GM12878 (cell line): ENCODE results near the gene VPS8. TPM values are rescaled to one million over a fixed set of nuclear protein-coding genes. Genes with fewer than 3 reads are reported as not detected.
A peak's percentile ranks its signal among the peaks of the same experiment; 100 is the strongest.

Experiments used
- ATAC-seq: fragments of 200-7000 bp; cut with Tn5 transposase; 3 replicates; pipeline ENCODE4 v1.9.1; 2020; ENCODE audit warnings: mild to moderate bottlenecking, moderate library complexity
- BruUV-seq: library from RNA; stranded (reverse); fragments of 400-500 nt; replicated peaks from 2 replicates; lab custom pipeline; 2021; lab: Mats Ljungman, UMichigan
- CTCF ChIA-PET: fragments of 300-600 bp; sonication (Branson Sonifier 250); formaldehyde crosslinking; extraction: SDS; loops from one replicate; lab custom pipeline; 2021; ENCODE audit warnings: inconsistent platforms; lab: Yijun Ruan, JAX
- POLR2A ChIA-PET: fragments of 350-600 bp; formaldehyde crosslinking; extraction: SDS; loops from one replicate; lab custom pipeline; 2021; ENCODE audit warnings: inconsistent platforms; lab: Charles Lee
- RAD21 ChIA-PET: fragments of 300-600 bp; sonication (Branson Sonifier 250); formaldehyde crosslinking; loops from one replicate; lab custom pipeline; 2023; ENCODE audit warnings: antibody characterized with exemption; ENCODE audit not compliant: unreplicated experiment; lab: Charles Lee
- SMC1A ChIA-PET: fragments of 300-600 bp; sonication (Branson Sonifier 250); formaldehyde crosslinking; loops from one replicate; lab custom pipeline; 2023; ENCODE audit not compliant: unreplicated experiment, uncharacterized antibody; lab: Charles Lee
- DNase-seq: peaks from one replicate; pipeline ENCODE4 v3.0.0-alpha.2; 2011; ENCODE audit warnings: low read depth, low spot score
- FAIRE-seq: peaks from 3 replicates; lab custom pipeline; 2011; peaks lifted over from hg19 to GRCh38; lab: Jason Lieb, UNC
- H2AFZ ChIP-seq: 2 replicates; pipeline ENCODE4 v1.6.0; 2011; ENCODE audit warnings: low read depth, low read length, control low read depth; ENCODE audit not compliant: control insufficient read depth
- H3K27ac ChIP-seq: 2 replicates; pipeline ENCODE4 v1.5.1; 2011; ENCODE audit warnings: control low read depth; ENCODE audit not compliant: control insufficient read depth, insufficient read depth
- H3K27me3 ChIP-seq, 2 experiments: replicated peaks in 1 of 2; 2 replicates each; pipeline versions ENCODE4 v1.6.0 to v1.6.1; 2011; ENCODE audit warnings: low read length in 1 of 2; ENCODE audit not compliant: control insufficient read depth in 2 of 2, insufficient read depth in 2 of 2
- H3K36me3 ChIP-seq, 2 experiments: 2 replicates each; pipeline ENCODE4 v1.5.1; 2011; ENCODE audit warnings: low read length in 1 of 2; ENCODE audit not compliant: control insufficient read depth in 2 of 2, insufficient read depth in 2 of 2
- H3K4me1 ChIP-seq: 2 replicates; pipeline ENCODE4 v1.6.1; 2011; ENCODE audit warnings: mild to moderate bottlenecking, low read length, moderate library complexity, mixed read lengths; ENCODE audit not compliant: control insufficient read depth, insufficient read depth
- H3K4me2 ChIP-seq: 2 replicates; pipeline ENCODE4 v1.6.0; 2011; ENCODE audit warnings: control low read depth; ENCODE audit not compliant: control insufficient read depth, insufficient read depth
- H3K4me3 ChIP-seq: fragments of 200-600 bp; sonication (generic); 2 replicates; pipeline ENCODE4 v1.5.1; 2016
- H3K79me2 ChIP-seq: 2 replicates; pipeline ENCODE4 v1.6.0; 2011; ENCODE audit warnings: low read length; ENCODE audit not compliant: control insufficient read depth, insufficient read depth
- H3K9ac ChIP-seq: 2 replicates; pipeline ENCODE4 v1.8.0; 2011; ENCODE audit warnings: low read length, control low read depth, mixed read lengths; ENCODE audit not compliant: control insufficient read depth, insufficient read depth
- H3K9me3 ChIP-seq: replicated peaks from 3 replicates; pipeline ENCODE4 v1.5.1; 2011; ENCODE audit warnings: mild to moderate bottlenecking, low read length; ENCODE audit not compliant: control insufficient read depth, insufficient read depth
- H4K20me1 ChIP-seq: 2 replicates; pipeline ENCODE4 v1.6.0; 2011; ENCODE audit not compliant: control insufficient read depth, insufficient read depth
- BCL11A ChIP-seq: IDR thresholded peaks from 2 replicates; pipeline ENCODE4 v1.6.1; 2011; ENCODE audit warnings: low read depth, low read length
- CTCF ChIP-seq, 3 experiments: IDR thresholded peaks in 2 of 3; conservative IDR thresholded peaks in 1 of 3; 2 replicates each; pipeline ENCODE4 v1.5.1; 2011; ENCODE audit warnings: low read depth in 3 of 3, low read length in 3 of 3, mild to moderate bottlenecking in 3 of 3, control low read depth in 2 of 3, moderate library complexity in 2 of 3, inconsistent platforms in 1 of 3, mixed read lengths in 1 of 3; ENCODE audit not compliant: control insufficient read depth in 2 of 3, insufficient read depth in 1 of 3; ENCODE audit errors: extremely low read depth in 1 of 3
- FOXM1 ChIP-seq: IDR thresholded peaks from 2 replicates; pipeline ENCODE4 v1.6.1; 2012; ENCODE audit warnings: low read depth, mild to moderate bottlenecking, inconsistent platforms, low read length, moderate library complexity
- MEF2A ChIP-seq: IDR thresholded peaks from 2 replicates; pipeline ENCODE4 v1.6.1; 2011; ENCODE audit warnings: low read depth, mild to moderate bottlenecking, low read length, moderate library complexity; ENCODE audit not compliant: insufficient read depth
- NR2C2 ChIP-seq: IDR thresholded peaks from 2 replicates; pipeline ENCODE4 v1.6.1; 2011; ENCODE audit warnings: borderline replicate concordance, low read depth; ENCODE audit not compliant: control insufficient read depth, insufficient read length
- PKNOX1 ChIP-seq: fragments of 450-650 bp; IDR thresholded peaks from 2 replicates; pipeline ENCODE4 v1.6.1; 2016; ENCODE audit warnings: mild to moderate bottlenecking
- POLR2AphosphoS2 ChIP-seq: IDR thresholded peaks from 2 replicates; pipeline ENCODE4 v1.6.1; 2011; ENCODE audit warnings: low read depth, mild to moderate bottlenecking, low read length, improper control_type of control experiment, moderate library complexity
- RAD21 ChIP-seq: IDR thresholded peaks from 2 replicates; pipeline ENCODE4 v1.6.1; 2011; ENCODE audit warnings: mild to moderate bottlenecking, low read depth, low read length, moderate library complexity; ENCODE audit not compliant: insufficient read depth
- RUNX3 ChIP-seq: IDR thresholded peaks from 2 replicates; pipeline ENCODE4 v1.6.1; 2012; ENCODE audit warnings: low read length, inconsistent platforms
- SMC3 ChIP-seq: IDR thresholded peaks from 2 replicates; pipeline ENCODE4 v1.6.1; 2011; ENCODE audit warnings: low read length, improper control_type of control experiment, borderline replicate concordance
- STAT1 ChIP-seq: fragments of 450-650 bp; conservative IDR thresholded peaks from 2 replicates; pipeline ENCODE4 v1.6.1; 2014; ENCODE audit warnings: antibody characterized with exemption, mild to moderate bottlenecking
- STAT3 ChIP-seq: IDR thresholded peaks from 2 replicates; pipeline ENCODE4 v1.6.1; 2011; ENCODE audit warnings: low read depth, low read length, improper control_type of control experiment
- TARDBP ChIP-seq: IDR thresholded peaks from 2 replicates; pipeline ENCODE4 v1.6.1; 2016; ENCODE audit warnings: borderline replicate concordance
- ZNF622 ChIP-seq: fragments of 450-650 bp; IDR thresholded peaks from 2 replicates; pipeline ENCODE4 v1.6.1; 2017; ENCODE audit warnings: mild to moderate bottlenecking, inconsistent platforms
- WGBS: methylation state at CpG from one replicate; pipeline ENCODE4 v1.1.6; 2016; ENCODE audit warnings: low lambda C conversion rate; ENCODE audit not compliant: insufficient replicate concordance, insufficient coverage; ENCODE audit errors: missing lambda C conversion rate; 5-methylcytosine and 5-hydroxymethylcytosine counted together
- in situ Hi-C: fragments of 300-500 bp; cut with MboI; formaldehyde crosslinking; loops from 9 replicates; pipeline ENCODE4 v1.14.3; 2018; ENCODE audit warnings: mixed read lengths
- intact Hi-C: fragments of 100-400 bp; cut with micrococcal nuclease; formaldehyde crosslinking; loops from one replicate; pipeline ENCODE4 v1.14.2; 2022; ENCODE audit not compliant: unreplicated experiment
- polyA plus RNA-seq, 11 experiments: library from polyadenylated mRNA; depleted of rRNA in 4 of 11; unstranded in 6 of 11; stranded (reverse) in 5 of 11; fragments of >200 nt; fragmentation: Nextera tagmentation in 4 of 11; fragmentation: Illumina TruSeq in 1 of 11; extraction: Ambion mirVana in 4 of 11; extraction: Trizol in 1 of 11; gene quantifications; 1 replicate in 1 of 11; 2 replicates in 10 of 11; pipeline versions ENCODE4 v1.2.1 to v1.2.3, GENCODE V29; 2011 to 2016; ENCODE audit warnings: inconsistent platforms in 2 of 11, missing spikeins in 2 of 11, low read depth in 1 of 11
- total RNA-seq, 4 experiments: library from RNA; depleted of rRNA in 3 of 4; stranded (reverse); fragments of >200 nt in 3 of 4; fragmentation: Illumina TruSeq in 1 of 4; extraction: Trizol in 1 of 4; gene quantifications; 2 replicates each; pipeline versions ENCODE4 v1.2.1 to v1.2.3, GENCODE V29; 2013 to 2021
- TF ChIP-seq, protein P1 (sequence below): fragments of 150-350 bp; IDR thresholded peaks from 2 replicates; pipeline ENCODE4 v1.6.1; 2014; ENCODE audit warnings: mild to moderate bottlenecking, low read depth, low read length

Gene VPS8
- total and polyA plus RNA-seq, 10 of the 15 experiments (the other 5 are each of a cell fraction or from before 2014, with no cell fraction given) = 8.9 to 34.7 (median 20.9) TPM

DNA sequence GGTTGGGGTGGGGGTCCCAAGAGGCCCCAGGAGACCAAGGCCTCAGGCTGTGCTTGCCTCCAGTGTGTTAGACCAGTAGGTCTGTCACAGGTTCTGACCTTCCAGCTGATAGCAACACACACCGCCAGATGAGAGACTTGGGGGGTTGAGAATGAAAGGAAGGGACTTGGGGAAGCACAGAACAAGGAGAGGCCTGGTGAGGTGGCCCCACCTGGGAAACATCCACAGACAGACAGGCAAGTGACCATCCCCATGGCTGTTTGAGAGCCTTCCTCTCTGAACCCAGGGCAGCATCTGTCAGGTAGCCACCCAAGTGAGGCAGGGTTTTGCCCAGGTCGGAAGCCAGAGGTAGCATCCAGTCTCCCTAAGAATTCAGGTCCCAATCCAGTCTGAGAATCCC is 35.0 kb upstream of the VPS8 start (continued):
- TF ChIP-seq, protein P1, sequence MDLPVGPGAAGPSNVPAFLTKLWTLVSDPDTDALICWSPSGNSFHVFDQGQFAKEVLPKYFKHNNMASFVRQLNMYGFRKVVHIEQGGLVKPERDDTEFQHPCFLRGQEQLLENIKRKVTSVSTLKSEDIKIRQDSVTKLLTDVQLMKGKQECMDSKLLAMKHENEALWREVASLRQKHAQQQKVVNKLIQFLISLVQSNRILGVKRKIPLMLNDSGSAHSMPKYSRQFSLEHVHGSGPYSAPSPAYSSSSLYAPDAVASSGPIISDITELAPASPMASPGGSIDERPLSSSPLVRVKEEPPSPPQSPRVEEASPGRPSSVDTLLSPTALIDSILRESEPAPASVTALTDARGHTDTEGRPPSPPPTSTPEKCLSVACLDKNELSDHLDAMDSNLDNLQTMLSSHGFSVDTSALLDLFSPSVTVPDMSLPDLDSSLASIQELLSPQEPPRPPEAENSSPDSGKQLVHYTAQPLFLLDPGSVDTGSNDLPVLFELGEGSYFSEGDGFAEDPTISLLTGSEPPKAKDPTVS = no peak
- TF ChIP-seq, all 136 proteins: peak for 0

GRCh38 chr3:184777566-184778356 is 34.2 kb upstream of the VPS8 start:
- Histone ChIP-seq H3K4me2 (no peak overlapping the region), H3K27me3 (no peaks in the 10 kb centered on the region; a peak in 1 of 4 replicates), H3K79me2 (no peaks in the 10 kb centered on the region), H3K27ac (no peak overlapping the region), H2AFZ (no peak overlapping the region), H3K4me3 (no peak overlapping the region), H3K9me3 (no peaks in the 10 kb centered on the region), H3K36me3 (no peaks in the 10 kb centered on the region), H3K9ac (no peak overlapping the region), H4K20me1 (no peaks in the 10 kb centered on the region), H3K4me1 (no peaks in the 10 kb centered on the region)
- TF ChIP-seq SMC3 = peak; percentile 97
- no peak for TF ChIP-seq STAT1
- no peak for TF ChIP-seq NR2C2
- TF ChIP-seq RUNX3 = no peak
- TF ChIP-seq PKNOX1 = no peak
- TF ChIP-seq BCL11A = no peak
- no peak for TF ChIP-seq STAT3
- no peak for TF ChIP-seq FOXM1
- no peak for TF ChIP-seq MEF2A
- no peak for TF ChIP-seq ZNF622
- no peak for TF ChIP-seq POLR2AphosphoS2
- no peak for TF ChIP-seq TARDBP
- TF ChIP-seq RAD21 = peak; percentile 96
- TF ChIP-seq CTCF (IDR thresholded peaks at IDR 0.05 in 2 of 3, conservative IDR thresholded peaks at IDR 0.05 in 1 of 3; ENCODE audit: control insufficient read depth in 2 of 3, extremely low read depth in 1 of 3, insufficient read depth in 1 of 3, low read depth in 3 of 3, low read length in 3 of 3) = peak; percentile 73 to 86 (median 79)
- intact Hi-C loops = loop anchor here (1.0 to 2.0 kb wide), 3 partner anchors 51 to 230 kb away; partner anchors contain the start of gene EPHB3
- ChIA-PET CTCF (interaction anchor here (0.6 to 3.8 kb wide), 24 partner anchors 8 to 1809 kb away, joined by 3 to 15 read pairs (median 4); no protein-coding TSS in a partner anchor), POLR2A (interaction anchor here (0.5 to 1.4 kb wide), 2 partner anchors 117 to 216 kb away, joined by 3 read pairs; partner anchors contain the start of gene EPHB3), SMC1A (interaction anchor here (0.9 to 2.0 kb wide), 7 partner anchors 12 to 215 kb away, joined by 3 to 8 read pairs (median 3); no protein-coding TSS in a partner anchor), RAD21 (interaction anchor here (0.7 to 2.0 kb wide), 5 partner anchors 26 to 236 kb away, joined by 3 to 5 read pairs (median 4); no protein-coding TSS in a partner anchor)
- ATAC-seq (peak; percentile 98), DNase-seq (peak; percentile 30), FAIRE-seq (peak; percentile 98)
- in situ Hi-C loops = no loop called here
- BruUV-seq = no TSS peak
- WGBS = 14% methylated on average over 11 of the region's 11 CpGs
